NCI-H1417 (cell line): ENCODE data around the gene PMF1.

Source experiments
- DNase-seq, 3 experiments: peaks; one replicate each; lab custom pipeline; 2025; lab: John Stamatoyannopoulos, UW

Gene PMF1

DNA sequence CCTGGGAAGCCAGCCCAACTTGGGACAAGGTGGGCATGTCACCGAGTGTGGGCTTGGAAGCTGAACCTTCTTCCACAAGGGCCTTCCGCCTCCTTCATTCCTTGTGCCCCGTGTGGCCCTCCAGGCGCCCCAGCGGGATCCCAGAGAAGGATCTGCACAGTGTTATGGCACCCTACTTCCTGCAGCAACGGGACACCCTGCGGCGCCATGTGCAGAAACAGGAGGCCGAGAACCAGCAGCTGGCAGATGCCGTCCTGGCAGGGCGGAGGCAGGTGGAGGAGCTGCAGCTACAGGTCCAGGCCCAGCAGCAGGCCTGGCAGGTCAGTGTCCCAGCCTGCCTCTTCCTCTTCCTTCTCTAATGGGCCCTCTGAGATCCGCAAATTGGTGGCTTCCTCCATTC, 23.4 kb downstream of the PMF1 start:
- DNase-seq = no peak

DNA sequence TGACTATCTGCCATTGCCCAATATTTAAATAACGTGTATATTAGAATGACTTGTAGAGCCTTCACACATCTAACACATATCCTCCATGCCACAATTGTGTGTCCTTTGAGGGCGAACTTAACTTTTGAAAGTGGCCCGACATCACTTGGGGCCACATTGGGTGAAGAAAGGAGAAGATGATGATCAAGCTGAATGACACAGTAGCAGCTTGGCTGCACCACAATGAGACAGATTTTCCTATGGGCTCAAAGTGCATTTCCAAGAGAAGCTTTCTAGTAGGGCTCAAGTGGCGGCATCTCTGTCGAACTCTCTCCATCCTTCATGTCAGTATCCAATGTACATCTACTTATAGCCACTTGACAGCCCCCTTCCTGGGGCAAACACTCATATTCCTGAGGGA, 25.4 kb downstream of the PMF1 start:
- DNase-seq = no peak

DNA sequence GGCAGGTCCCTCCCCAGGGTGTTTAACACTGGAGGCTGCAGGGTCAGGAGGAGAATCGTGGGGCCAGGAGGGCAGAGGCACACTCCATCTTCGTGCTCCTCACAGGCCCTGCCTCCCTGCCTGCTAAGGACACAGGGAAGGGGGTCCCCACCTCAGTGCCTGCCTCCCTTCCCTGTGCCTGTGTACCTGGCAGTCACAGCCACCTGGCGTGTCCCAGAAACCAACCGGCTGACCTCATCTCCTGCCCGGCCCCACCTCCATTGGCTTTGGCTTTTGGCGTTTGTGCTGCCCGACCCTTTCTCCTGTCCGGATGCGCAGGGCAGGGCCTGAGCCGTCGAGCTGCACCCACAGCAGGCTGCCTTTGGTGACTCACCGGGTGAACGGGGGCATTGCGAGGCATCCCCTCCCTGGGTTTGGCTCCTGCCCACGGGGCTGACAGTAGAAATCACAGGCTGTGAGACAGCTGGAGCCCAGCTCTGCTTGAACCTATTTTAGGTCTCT, 28.6 kb downstream of the PMF1 start:
- no peak for DNase-seq

DNA sequence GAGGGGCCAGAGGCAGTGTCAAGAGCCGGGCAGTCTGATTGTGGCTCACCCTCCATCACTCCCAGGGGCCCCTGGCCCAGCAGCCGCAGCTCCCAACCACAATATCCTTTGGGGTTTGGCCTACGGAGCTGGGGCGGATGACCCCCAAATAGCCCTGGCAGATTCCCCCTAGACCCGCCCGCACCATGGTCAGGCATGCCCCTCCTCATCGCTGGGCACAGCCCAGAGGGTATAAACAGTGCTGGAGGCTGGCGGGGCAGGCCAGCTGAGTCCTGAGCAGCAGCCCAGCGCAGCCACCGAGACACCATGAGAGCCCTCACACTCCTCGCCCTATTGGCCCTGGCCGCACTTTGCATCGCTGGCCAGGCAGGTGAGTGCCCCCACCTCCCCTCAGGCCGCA, 29.1 kb downstream of the PMF1 start, which contains the start of gene BGLAP:
TSS of gene BGLAP (plus strand) at position 259 of the 400 bp plus-strand sequence. CDS start at position 307, 48 bp downstream.
- DNase-seq = no peak

DNA sequence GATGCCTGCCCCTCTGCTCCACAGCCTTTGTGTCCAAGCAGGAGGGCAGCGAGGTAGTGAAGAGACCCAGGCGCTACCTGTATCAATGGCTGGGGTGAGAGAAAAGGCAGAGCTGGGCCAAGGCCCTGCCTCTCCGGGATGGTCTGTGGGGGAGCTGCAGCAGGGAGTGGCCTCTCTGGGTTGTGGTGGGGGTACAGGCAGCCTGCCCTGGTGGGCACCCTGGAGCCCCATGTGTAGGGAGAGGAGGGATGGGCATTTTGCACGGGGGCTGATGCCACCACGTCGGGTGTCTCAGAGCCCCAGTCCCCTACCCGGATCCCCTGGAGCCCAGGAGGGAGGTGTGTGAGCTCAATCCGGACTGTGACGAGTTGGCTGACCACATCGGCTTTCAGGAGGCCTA, 29.9 kb downstream of the PMF1 start:
- no peak for DNase-seq

DNA sequence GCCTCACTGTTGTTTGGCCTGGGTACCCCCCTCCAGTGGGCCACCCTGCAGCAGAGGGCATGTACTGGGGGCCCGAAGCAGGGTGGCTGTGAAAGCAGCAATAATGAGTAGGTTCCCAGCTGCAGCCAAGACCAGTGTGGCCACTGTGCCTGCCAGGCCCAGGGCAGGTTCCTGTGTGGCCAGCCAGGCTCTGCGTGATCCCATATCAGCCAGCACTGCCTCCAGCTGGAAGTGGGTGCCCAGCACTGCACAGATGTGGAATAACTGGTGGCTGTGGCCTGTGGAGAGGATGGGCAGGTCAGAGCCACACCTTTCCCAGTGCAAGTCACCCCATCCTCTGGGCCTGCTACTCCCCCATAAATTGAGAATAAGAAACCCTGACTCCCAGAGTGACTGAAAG, 31.3 kb downstream of the PMF1 start:
- no peak for DNase-seq

DNA sequence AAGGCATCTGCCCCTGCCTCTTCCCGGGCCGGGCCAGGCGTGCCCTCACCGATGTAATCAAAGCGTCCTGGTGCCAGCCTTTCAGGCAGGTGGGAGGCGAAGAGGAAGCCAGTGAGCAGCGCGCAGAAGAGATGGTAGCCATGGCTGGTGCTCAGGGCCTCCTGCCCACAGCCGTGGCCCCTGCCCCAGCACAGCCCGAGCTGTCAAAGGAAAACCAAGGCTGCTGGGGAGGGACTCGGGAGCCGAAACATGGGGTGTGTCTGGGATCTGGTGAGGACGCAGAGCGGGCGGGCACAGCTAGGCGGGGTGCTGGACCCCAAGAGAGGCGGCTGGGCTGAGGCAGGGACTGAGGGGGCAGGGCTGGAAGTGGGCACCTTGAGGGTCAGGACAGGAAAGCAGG, 31.9 kb downstream of the PMF1 start:
- DNase-seq = no peak

DNA sequence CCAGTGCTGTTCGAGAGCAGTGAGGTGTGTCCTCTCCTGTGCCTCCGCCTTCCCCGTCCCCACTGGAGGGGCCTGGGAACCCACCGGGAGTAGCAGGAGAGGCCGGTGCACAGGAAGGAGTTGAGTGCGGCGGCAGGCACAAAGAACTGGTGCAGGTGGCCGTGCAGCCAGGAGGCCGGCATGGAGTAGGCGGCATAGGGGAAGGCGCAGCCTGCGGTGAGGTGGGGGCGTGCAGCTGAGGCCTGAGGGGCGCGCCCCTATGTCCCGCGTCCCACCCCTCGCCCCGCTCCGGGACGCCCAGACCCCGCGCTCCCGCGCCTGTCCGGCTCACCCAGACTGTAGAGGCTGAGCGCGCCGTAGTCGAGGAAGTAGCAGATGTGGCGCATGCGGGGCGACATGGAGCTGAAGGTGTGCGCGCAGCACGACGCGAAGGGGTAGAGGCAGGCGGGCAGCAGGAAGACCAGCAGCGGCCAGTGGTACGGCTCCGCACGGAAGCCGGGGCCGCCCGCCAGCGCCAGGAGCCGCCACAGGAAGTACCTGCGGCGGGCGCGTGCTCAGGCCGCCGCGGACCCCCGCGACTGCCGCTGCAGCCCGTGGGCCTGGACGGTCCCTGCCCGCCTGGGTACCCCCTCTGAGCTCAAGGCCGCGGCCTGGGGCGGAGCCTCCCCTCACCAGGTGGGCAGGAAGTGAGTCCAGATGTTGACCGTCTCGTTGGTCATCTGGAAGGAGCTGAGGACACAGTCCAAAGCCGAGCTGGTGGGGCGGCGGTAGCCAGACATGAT, 32.8 kb downstream of the PMF1 start:
- peak in 2 of 3 experiments; percentile 69 to 72 for DNase-seq

DNA sequence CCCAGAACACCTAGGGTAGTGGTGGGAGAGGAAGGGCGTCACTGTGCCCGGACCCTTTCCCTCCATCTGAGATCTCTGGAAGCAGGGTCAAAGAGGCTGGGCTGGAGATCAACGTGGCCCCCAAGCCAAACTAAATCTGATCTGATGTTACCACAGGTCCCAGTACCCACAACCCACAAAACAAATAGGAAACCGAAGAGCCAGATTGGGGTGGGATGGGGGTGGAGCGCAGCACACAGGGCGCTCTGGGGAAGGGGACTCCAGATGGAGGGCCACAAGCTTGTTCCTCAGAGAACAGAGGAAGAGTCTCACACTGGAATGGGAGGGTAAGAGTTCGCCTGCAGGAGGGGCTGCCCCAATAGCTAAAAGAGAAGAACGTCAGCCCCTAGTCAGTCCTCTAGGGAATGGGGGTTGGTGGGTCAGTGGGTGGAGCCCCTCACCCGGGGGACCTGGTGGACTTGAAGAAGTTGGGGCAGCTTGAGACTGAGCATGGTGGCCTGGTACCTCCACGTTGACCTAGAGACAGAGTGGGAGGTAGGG, 33.5 kb downstream of the PMF1 start:
- no peak for DNase-seq

DNA sequence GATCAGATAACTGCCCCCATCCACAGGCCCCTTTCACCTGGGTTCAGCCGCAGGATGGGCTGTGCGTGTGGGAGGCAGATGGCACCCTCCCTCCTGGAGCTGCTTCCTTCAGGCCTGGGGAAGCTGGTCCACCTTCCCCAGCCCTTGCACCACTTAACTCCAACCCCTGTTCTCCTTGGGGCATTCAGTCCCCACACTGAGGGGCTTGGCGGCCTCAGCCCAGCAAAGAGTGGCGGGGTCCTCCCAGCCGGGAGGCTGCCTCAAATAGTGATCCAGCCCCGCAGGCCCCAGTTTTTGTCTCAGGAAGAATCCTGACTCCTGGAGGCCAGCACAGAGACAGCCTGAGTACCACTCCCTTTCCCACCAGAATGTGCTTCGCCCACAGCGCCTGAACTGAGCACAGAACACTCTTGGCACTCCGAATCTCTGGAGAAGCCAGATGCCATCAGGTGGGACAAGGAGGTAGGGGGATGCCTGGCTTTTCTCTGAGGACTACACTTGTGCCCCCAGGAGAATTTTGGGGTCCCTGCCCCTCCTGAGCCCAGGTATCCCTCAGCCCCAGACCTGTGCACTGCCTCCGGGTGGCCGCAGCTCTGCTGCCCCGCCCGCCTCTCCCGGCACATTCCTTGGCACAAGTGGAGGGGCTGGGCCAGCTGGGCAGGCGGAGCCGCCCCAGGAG, 34.1 kb downstream of the PMF1 start:
- DNase-seq = no peak

DNA sequence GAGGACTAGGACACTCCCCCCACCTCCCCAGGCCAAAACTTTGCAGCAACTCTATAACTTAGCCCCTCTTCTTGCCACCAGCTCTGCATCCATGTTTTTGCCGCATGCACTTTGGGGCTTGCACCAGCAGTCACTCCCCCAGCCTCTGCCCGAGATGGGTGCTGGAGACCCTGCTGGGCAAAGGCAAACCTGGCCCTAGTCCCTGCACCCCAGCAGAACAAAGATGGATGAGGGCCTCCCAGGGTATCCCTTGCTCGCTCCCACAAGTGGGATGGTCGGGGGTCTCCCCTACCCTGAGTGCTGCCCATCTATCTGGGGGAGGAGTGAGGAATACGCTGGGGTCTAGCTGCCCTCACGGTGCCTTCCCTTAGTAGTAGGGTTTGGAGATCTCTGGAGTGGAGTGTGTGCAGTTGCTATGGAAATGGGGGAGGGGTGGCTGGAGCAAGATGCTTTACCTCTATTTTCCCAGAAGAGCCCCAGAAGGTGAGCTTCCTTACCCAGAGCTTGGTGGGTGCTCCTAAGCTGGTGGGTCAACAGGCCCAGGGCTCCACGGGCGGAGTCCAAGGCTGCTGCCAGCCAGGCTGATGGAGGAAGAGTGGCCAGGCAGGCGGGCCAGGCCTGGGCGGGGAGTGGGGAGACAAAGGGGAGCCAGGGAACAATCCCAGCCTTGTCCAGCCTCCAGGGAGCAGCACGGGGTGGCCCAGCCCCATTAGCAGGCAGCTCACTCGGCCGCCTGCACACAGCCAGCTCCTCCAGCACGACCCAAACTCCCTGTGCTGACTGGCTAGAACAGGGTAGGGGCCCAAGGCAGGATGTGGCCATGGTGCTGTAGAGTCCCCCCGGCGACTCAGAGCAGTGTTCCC, 34.9 kb downstream of the PMF1 start, which contains the start of gene PAQR6:
TSS of gene PAQR6 (minus strand) at position 597 of the 863 bp plus-strand sequence. CDS start 1,325 bp downstream, outside the sequence.
- DNase-seq = peak in 1 of 3 experiments; percentile 20

DNA sequence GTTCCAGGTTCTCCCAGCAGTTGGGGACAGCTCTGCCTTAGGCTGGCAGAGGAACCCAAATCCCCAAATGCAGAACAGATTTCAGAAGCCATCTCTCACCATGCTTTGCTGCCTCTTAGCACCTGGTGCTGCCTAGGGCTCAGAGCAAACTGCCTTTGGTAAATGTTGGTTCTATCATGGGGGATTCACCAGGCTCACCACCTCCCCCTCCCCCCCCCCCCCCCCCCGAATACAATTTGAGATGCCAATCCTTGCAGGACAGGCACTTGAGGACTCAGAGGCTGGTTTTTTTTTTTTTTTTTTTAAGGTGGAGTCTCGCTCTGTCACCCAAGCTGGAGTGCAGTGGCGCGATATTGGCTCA, 35.5 kb downstream of the PMF1 start:
- no peak for DNase-seq

DNA sequence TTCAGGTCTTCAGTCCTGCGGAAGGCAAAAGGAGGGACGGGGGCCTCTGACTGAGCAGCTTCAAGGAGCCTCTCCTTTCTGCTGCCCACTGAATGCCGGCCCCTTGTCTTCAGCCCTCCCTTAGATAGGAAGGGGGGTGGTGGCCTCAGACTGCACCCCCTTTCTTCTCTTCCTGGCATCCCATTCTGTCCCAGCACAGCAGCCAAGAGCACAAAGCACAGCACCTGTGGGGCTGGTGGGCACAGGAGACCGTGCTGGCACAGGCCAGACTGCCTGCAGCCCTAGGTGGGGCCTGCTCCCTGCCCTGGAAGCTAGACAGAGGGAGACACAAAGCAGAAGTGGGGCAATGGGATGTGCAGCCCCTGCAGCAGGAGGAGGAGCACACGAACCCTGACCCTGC, 36.8 kb downstream of the PMF1 start:
- DNase-seq = no peak

DNA sequence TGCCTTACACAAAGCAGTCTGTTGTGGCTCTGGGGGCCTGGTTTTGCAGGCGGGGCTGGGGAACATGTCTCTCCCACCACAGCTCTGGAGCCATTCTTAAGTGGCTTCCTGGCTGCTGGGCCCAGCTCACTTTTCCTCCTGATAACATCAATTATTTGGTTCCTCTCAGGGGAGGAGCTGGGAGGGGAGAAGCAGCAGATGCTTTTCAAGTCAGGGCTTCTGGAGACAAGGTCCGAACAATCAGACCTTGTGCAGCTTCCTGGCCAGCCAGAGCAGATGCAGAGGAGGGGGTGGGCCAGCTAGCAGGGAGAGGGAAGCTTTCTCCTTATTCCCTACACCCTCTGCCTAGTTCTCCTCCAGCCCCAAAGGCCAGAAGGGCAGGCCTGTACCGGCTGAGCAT, 38.7 kb downstream of the PMF1 start:
- no peak for DNase-seq

DNA sequence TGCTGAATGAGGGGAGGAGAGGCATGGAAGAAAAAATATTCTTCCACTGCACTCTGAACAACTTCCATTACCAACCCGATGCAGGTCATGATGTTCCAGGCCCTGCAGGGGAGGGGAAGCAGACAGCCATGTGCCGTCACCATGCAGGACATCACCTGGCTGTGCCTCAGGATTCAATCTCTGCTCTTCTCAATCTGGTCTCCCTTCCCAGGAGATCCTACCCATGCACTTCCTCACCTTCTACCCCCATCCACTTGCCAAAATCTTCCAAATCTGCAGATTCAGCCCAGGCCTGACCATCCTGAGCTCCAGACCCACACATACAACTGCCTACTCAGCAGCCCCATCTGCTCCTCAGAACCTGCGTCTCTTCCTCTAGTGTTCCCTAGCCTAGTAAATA, 40.8 kb downstream of the PMF1 start:
- no peak for DNase-seq

DNA sequence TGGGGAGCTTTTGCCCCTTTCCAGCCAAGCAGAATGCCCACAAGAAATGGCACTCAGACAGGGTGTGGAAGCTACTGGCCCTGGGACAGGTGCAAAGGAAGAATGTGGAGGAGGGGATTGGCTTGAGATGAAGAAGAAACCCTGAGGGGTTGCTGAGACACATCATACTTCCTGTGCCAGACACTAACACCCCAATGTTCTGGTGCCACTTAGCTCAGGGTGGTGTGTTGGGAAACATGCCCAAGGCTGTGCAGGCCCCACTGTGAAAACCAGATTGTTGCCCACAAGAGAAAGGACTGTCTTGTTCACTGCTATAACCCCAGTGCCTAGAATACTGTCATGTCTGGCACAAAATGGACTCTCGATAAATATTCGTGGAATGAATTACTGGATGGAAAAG, 44.9 kb downstream of the PMF1 start:
- no peak for DNase-seq

DNA sequence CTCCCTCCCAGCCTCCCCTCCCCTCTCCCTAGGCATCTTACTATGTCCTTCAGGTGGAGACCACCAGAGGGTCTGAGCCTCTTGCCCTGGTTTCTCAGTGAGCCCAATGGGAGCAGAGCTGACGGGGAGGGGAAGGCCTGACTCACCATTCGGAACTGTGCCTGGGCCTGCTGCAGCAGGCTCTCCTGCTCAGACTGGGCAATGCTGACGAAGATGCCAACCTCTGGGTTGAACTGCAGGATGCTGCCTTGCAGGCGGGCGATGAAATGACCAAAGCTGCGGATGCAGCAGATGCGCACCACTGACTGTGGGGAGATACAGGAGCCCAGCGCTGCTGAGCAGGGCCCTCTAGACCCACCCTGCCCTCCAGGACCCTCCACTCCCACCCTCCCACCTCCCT, 46.1 kb downstream of the PMF1 start:
- no peak for DNase-seq

DNA sequence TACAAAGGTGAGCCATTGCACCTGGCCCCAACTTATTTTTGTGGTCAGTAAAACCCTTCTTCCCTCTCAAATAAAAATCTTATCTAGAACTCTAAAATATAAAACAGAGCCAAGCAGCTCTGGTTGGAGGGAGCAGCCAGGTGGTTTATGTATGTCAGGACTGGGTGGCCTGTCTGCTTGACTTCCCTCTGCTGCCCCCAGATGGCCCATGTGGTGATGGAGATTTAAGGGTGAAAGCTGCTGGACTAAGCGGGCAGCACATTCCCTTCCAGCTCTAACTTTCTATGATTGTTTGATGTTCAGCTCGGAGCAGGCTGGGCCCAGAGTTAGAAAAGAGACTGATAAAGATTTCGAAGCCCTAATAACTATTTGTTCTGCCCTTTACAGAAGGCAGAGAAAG, 47.0 kb downstream of the PMF1 start:
- no peak for DNase-seq

DNA sequence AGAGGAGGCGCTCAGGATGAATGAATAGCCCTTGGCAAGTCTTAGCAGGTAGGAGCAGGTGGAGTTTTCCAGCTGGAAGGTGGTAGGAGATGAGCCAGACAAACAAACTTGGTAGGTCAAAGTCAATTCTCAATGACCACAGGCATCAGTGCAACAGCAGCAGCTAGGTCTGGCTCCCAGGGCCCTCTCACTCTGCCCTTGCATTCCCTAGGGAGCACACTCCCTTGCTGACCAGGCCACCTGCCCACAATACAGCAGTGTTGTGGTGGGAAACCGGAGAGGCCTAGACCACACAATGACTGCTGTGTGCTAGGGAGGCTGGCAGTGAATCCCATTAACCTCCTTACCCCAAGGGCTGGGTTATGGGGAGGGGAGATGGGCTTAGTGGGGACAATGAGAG, 48.1 kb downstream of the PMF1 start:
- no peak for DNase-seq

DNA sequence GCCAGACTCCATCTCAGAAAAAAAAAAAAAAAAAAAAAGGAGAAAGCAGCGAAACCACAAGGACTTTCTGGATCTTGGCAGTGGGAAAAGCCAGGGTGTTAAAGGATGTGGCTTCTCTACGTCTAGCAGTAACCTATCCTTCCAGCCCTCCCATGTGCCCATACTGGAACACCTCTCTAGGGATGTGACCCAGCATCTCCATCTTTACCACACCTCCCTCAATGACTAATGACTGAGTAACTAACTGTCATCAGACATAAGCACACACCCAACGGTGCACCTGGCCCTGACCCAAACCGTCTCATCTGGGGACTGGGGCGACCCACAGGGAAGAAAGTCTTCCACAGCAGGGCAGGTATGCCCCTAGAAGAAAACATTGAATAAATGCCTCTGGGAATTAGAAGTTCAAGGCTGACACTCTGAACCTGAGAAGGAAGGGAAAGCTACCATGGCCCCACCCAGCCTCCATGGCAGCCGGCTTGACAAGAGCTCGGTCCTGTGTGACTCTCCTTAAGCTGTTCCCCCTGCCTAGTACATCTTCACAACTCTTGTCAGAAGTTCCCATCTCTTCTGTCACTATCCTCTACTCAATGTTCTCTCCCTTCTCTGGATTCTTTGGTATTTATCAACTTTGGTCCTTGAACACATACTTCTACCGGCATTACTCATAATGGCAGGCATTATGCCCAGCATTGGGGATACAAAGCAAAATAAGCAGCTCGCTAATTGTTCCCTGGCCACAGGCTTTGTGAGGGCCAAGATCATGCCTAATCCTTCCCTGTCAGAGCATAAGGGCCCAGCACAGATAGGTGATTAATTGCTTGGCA, 49.9 kb downstream of the PMF1 start:
- DNase-seq = no peak

DNA sequence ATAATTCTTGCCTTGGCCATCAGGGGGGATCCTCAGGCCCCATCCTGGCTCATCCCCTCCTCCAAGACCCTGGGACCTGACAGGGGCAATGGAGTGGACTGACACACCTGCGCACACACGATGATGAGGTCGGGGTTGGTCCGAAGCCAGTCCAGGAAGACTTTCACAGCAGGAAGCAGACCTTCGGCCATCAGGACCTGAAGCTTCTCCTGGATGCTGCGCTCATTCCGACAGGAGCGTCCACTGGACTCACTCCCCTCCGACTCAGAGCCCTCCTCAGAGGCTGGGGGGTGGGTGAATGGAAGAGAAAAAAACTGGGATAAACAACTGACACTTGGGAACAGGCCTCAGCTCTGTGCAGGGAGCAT, 50.5 kb downstream of the PMF1 start:
- no peak for DNase-seq
